HFF-Myc (cell line): ENCODE results near the gene SKA3.

Experiments
- DNase-seq: peaks from one replicate; pipeline ENCODE4 v3.0.0-alpha.2; 2011; ENCODE audit warnings: low read depth; ENCODE audit errors: extremely low read depth
- H3K4me3 ChIP-seq: replicated peaks from 2 replicates; pipeline ENCODE4 v1.5.1; 2011; ENCODE audit warnings: low read depth, mild to moderate bottlenecking, control low read depth, low read length
- CTCF ChIP-seq: IDR thresholded peaks from 2 replicates; pipeline ENCODE4 v1.5.1; 2012; ENCODE audit warnings: mild to moderate bottlenecking, low read depth, low read length, control low read depth; ENCODE audit errors: missing control alignments

Gene SKA3

GRCh38 chr13:21119526-21119925 lies 56.8 kb downstream of the SKA3 start:
- no peak for DNase-seq
- H3K4me3 ChIP-seq = no peak overlapping the region
- TF ChIP-seq CTCF = no peak

- TF ChIP-seq CTCF = no peak
- no peak overlapping the region for H3K4me3 ChIP-seq
- DNase-seq = no peak
Observed at GRCh38 chr13:21118180-21118579, 58.2 kb downstream of the SKA3 start.

- DNase-seq = no peak
- TF ChIP-seq CTCF = no peak
- H3K4me3 ChIP-seq = no peak overlapping the region
Observed at GRCh38 chr13:21117104-21117809, 59.1 kb downstream of the SKA3 start.

GRCh38 chr13:21116141-21116540 lies 60.2 kb downstream of the SKA3 start:
- H3K4me3 ChIP-seq = no peak overlapping the region
- no peak for DNase-seq
- TF ChIP-seq CTCF = no peak

GRCh38 chr13:21115231-21115630 lies 61.1 kb downstream of the SKA3 start:
- TF ChIP-seq CTCF = no peak
- DNase-seq = no peak
- H3K4me3 ChIP-seq = no peak overlapping the region

- no peak overlapping the region for H3K4me3 ChIP-seq
- no peak for DNase-seq
- no peak for TF ChIP-seq CTCF
Observed at GRCh38 chr13:21111546-21111945, 64.8 kb downstream of the SKA3 start.

- no peak for TF ChIP-seq CTCF
- no peak for DNase-seq
- no peak overlapping the region for H3K4me3 ChIP-seq
Observed at GRCh38 chr13:21109168-21109567, 67.2 kb downstream of the SKA3 start.
